IMR-90 (cell line): Measurements from ENCODE around the gene CHST3.

Experiments
- CTCF ChIP-seq: conservative IDR thresholded peaks from 2 replicates; pipeline ENCODE4 v1.5.1; 2012; ENCODE audit warnings: mild to moderate bottlenecking, low read depth, low read length, improper control_type of control experiment
- POLR2A ChIP-seq: IDR thresholded peaks from 2 replicates; pipeline ENCODE4 v1.6.1; 2012; ENCODE audit warnings: mild to moderate bottlenecking, low read depth, low read length
- RAD21 ChIP-seq: IDR thresholded peaks from 2 replicates; pipeline ENCODE4 v1.6.1; 2012; ENCODE audit warnings: low read length, improper control_type of control experiment
- RFX5 ChIP-seq: IDR thresholded peaks from 2 replicates; pipeline ENCODE4 v1.8.0; 2012; ENCODE audit warnings: low read depth, mild to moderate bottlenecking, low read length, moderate library complexity

- TF ChIP-seq CTCF (no peak), POLR2A (no peak), RFX5 (no peak), RAD21 (no peak)
Measured at GRCh38 chr10:72025832-72026231, 61.6 kb downstream of the CHST3 start.
